HCT116 (cell line): ENCODE data around the gene LCN2.

ENCODE experiments used
- CEBPB ChIP-seq: IDR thresholded peaks from 2 replicates; pipeline ENCODE4 v1.6.1; 2012; ENCODE audit warnings: low read depth
- CTCF ChIP-seq, 3 experiments: fragments of 200-600 bp in 1 of 3; sonication (generic) in 1 of 3; IDR thresholded peaks in 2 of 3; conservative IDR thresholded peaks in 1 of 3; 2 replicates each; pipeline ENCODE4 v1.5.1; 2012 to 2017; ENCODE audit warnings: low read depth in 2 of 3, low read length in 2 of 3, antibody characterized with exemption in 1 of 3, borderline replicate concordance in 1 of 3, control low read depth in 1 of 3, mild to moderate bottlenecking in 1 of 3, mixed read lengths in 1 of 3, mixed run types in 1 of 3, moderate library complexity in 1 of 3; ENCODE audit not compliant: insufficient read depth in 1 of 3
- JUND ChIP-seq: IDR thresholded peaks from 2 replicates; pipeline ENCODE4 v1.6.1; 2012
- MAX ChIP-seq: IDR thresholded peaks from 2 replicates; pipeline ENCODE4 v1.6.1; 2012
- POLR2A ChIP-seq: IDR thresholded peaks from 2 replicates; pipeline ENCODE4 v1.7.0; 2011; ENCODE audit warnings: borderline replicate concordance; ENCODE audit not compliant: insufficient read depth, insufficient read length; ENCODE audit errors: extremely low read depth
- RAD21 ChIP-seq: IDR thresholded peaks from 2 replicates; pipeline ENCODE4 v1.6.1; 2012; ENCODE audit warnings: low read depth, mild to moderate bottlenecking
- REST ChIP-seq: IDR thresholded peaks from 2 replicates; pipeline ENCODE4 v1.6.1; 2012; ENCODE audit warnings: low read depth
- SRF ChIP-seq: IDR thresholded peaks from 2 replicates; pipeline ENCODE4 v1.6.1; 2012; ENCODE audit warnings: low read depth
- TCF7L2 ChIP-seq: IDR thresholded peaks from 2 replicates; pipeline ENCODE4 v1.7.0; 2011; ENCODE audit warnings: borderline replicate concordance, inconsistent platforms; ENCODE audit not compliant: insufficient read depth, insufficient read length; ENCODE audit errors: extremely low read depth

- no peak for TF ChIP-seq REST
- TF ChIP-seq RAD21: no peak
- TF ChIP-seq JUND: no peak
- TF ChIP-seq CEBPB: no peak
- TF ChIP-seq MAX: no peak
- TF ChIP-seq SRF: no peak
- no peak for TF ChIP-seq TCF7L2
- no peak for TF ChIP-seq POLR2A
- TF ChIP-seq CTCF (IDR thresholded peaks at IDR 0.05 in 2 of 3, conservative IDR thresholded peaks at IDR 0.05 in 1 of 3; ENCODE audit: borderline replicate concordance in 1 of 3, insufficient read depth in 1 of 3, low read depth in 2 of 3, low read length in 2 of 3): no peak
Measured at GRCh38 chr9:128168731-128169308, 19.6 kb downstream of the LCN2 start.
